ENCODE results near the gene HSPA14.

- TF ChIP-seq RAD21 (IDR thresholded peaks at IDR 0.05; ENCODE audit: low read depth) (no peak), CTCF (IDR thresholded peaks at IDR 0.05 in 2 of 3, conservative IDR thresholded peaks at IDR 0.05 in 1 of 3; ENCODE audit: borderline replicate concordance in 1 of 3, insufficient read depth in 1 of 3, low read depth in 2 of 3, low read length in 2 of 3) (no peak), EZH2phosphoT487 (IDR thresholded peaks at IDR 0.05; ENCODE audit: borderline replicate concordance) (no peak), YY1 (IDR thresholded peaks at IDR 0.05; ENCODE audit: extremely low read depth, insufficient replicate concordance, low read depth, low read length) (no peak), MAX (IDR thresholded peaks at IDR 0.05) (no peak), SIN3A (IDR thresholded peaks at IDR 0.05; ENCODE audit: low read depth) (no peak)
Observed at GRCh38 chr10:14918964-14919363, 80.9 kb downstream of the HSPA14 start.

All from HCT116 (cell line).